Esophagus muscularis mucosa (tissue), 3 donors: ENCODE data around the gene PHF20.

Source experiments
- CTCF ChIP-seq, 3 experiments: fragments of 200-600 bp in 2 of 3; fragments of 450-650 bp in 1 of 3; sonication (generic) in 2 of 3; IDR thresholded peaks; one replicate each; pipeline ENCODE4 v1.5.1; 2017 to 2019; ENCODE audit warnings: antibody characterized with exemption in 3 of 3, mild to moderate bottlenecking in 2 of 3, moderate library complexity in 1 of 3
- POLR2AphosphoS5 ChIP-seq, 2 donors: sonication (generic); formaldehyde crosslinking; IDR thresholded peaks; one replicate each; pipeline ENCODE4 v1.6.1; 2017; ENCODE audit warnings: antibody characterized with exemption in 2 of 2

DNA sequence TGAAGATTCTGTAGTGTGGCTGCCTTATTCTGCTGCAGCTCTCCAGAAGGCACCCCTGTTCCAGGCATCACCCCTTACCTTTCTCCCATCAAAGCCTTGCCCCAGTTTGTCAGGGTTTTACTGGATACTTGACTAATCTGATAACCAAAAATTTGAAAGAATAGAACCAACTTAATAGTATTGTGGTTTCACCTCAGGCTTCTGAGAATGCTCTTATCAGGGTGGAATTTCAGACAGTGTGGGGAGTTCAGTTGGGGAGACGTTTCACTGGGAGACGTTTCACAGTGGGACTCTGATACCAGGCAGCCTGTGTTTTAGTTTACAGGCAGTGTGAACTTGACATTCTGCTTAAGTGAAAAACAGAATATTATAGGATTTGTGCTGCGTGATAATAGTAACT lies 132.0 kb downstream of the PHF20 start:
- no peak for TF ChIP-seq POLR2AphosphoS5 (IDR thresholded peaks at IDR 0.05)
- TF ChIP-seq CTCF (IDR thresholded peaks at IDR 0.05) = no peak
